Common myeloid progenitor, CD34-positive (primary cell): ENCODE data around the gene KYAT1.

ENCODE experiments used
- CTCF ChIA-PET: fragments of 350-600 bp; sonication (Branson Sonifier 250); formaldehyde crosslinking; loops from one replicate; lab custom pipeline; 2021; ENCODE audit warnings: antibody characterized with exemption; lab: Charles Lee
- POLR2A ChIA-PET: fragments of 350-600 bp; sonication (Branson Sonifier 250); formaldehyde crosslinking; loops from one replicate; lab custom pipeline; 2021; ENCODE audit warnings: antibody characterized with exemption; lab: Charles Lee
- DNase-seq, 3 donors: peaks; one replicate each; pipeline versions ENCODE4 v3.0.0 to v3.0.0-alpha.2; 2013
- H3K27ac ChIP-seq, 2 experiments: 1 replicate in 1 of 2; 2 replicates in 1 of 2; pipeline ENCODE4 v1.7.0; 2013; ENCODE audit warnings: inconsistent platforms in 2 of 2, low read length in 2 of 2, mild to moderate bottlenecking in 2 of 2, low read depth in 1 of 2, moderate library complexity in 1 of 2; ENCODE audit not compliant: severe bottlenecking in 2 of 2, insufficient read depth in 1 of 2, poor library complexity in 1 of 2
- H3K27me3 ChIP-seq, 5 experiments: replicated peaks in 2 of 5; 1 replicate in 3 of 5; 2 replicates in 2 of 5; pipeline versions ENCODE4 v1.6.1 to v1.7.0; 2013; ENCODE audit warnings: low read length in 4 of 5, mild to moderate bottlenecking in 2 of 5, moderate library complexity in 2 of 5, inconsistent platforms in 1 of 5; ENCODE audit not compliant: insufficient read depth in 5 of 5, control insufficient read depth in 4 of 5
- H3K36me3 ChIP-seq, 4 experiments: 1 replicate in 2 of 4; 2 replicates in 2 of 4; pipeline versions ENCODE4 v1.6.1 to v1.7.0; 2013; ENCODE audit warnings: low read length in 3 of 4, control low read depth in 1 of 4, mild to moderate bottlenecking in 1 of 4; ENCODE audit not compliant: control insufficient read depth in 4 of 4, insufficient read depth in 4 of 4
- H3K4me1 ChIP-seq, 4 experiments: 1 replicate in 3 of 4; 2 replicates in 1 of 4; pipeline versions ENCODE4 v1.6.1 to v1.7.1; 2013; ENCODE audit warnings: low read length in 3 of 4, mild to moderate bottlenecking in 3 of 4, control low read depth in 1 of 4, inconsistent platforms in 1 of 4, moderate library complexity in 1 of 4; ENCODE audit not compliant: control insufficient read depth in 4 of 4, insufficient read depth in 4 of 4; ENCODE audit errors: control extremely low read depth in 1 of 4
- H3K4me3 ChIP-seq, 7 experiments: 1 replicate in 4 of 7; 2 replicates in 3 of 7; pipeline versions ENCODE4 v1.5.1 to v1.7.0; 2013; ENCODE audit warnings: mild to moderate bottlenecking in 7 of 7, low read length in 6 of 7, moderate library complexity in 6 of 7, inconsistent platforms in 2 of 7, low read depth in 2 of 7, control low read depth in 1 of 7; ENCODE audit not compliant: insufficient read depth in 4 of 7, control insufficient read depth in 1 of 7; ENCODE audit errors: extremely low read depth in 1 of 7
- H3K9me3 ChIP-seq, 5 experiments: 1 replicate in 4 of 5; 2 replicates in 1 of 5; pipeline versions ENCODE4 v1.6.1 to v1.7.1; 2013; ENCODE audit warnings: low read length in 4 of 5, mild to moderate bottlenecking in 2 of 5, inconsistent platforms in 1 of 5, low read depth in 1 of 5, moderate library complexity in 1 of 5; ENCODE audit not compliant: control insufficient read depth in 4 of 5, insufficient read depth in 2 of 5; ENCODE audit errors: control extremely low read depth in 1 of 5
- WGBS: methylation state at CpG from one replicate; pipeline ENCODE4 v1.1.5; 2013; ENCODE audit not compliant: insufficient coverage; 5-methylcytosine and 5-hydroxymethylcytosine counted together

Gene KYAT1

GRCh38 chr9:128886211-128886891 is 4.6 kb upstream of the KYAT1 start:
- Histone ChIP-seq H3K4me3 (no peak overlapping the region), H3K27ac (no peak overlapping the region), H3K9me3 (no peaks in the 10 kb centered on the region), H3K36me3 (peaks cover 3 to 50% (median 33%) of the 10 kb centered on the region in 4 experiments), H3K27me3 (no peaks in the 10 kb centered on the region), H3K4me1 (peaks cover 0 to 26% (median 20%) of the 10 kb centered on the region in 4 experiments)
- ChIA-PET POLR2A (no interaction called here), CTCF (interaction anchor here (1.1 to 1.8 kb wide), 3 partner anchors 15 to 40 kb away, joined by 3 to 7 read pairs (median 5); no protein-coding TSS in a partner anchor)
- 86% methylated on average over 13 of the region's 13 CpGs for WGBS
- no peak for DNase-seq

GRCh38 chr9:128885798-128886197 is 4.0 kb upstream of the KYAT1 start:
- Histone ChIP-seq H3K36me3 (peaks cover 3 to 48% (median 32%) of the 10 kb centered on the region in 4 experiments), H3K4me1 (peaks cover 0 to 27% (median 21%) of the 10 kb centered on the region in 4 experiments), H3K4me3 (no peak overlapping the region), H3K27me3 (no peaks in the 10 kb centered on the region), H3K27ac (peak overlapping the region in 1 of 2 experiments; percentile 0), H3K9me3 (no peaks in the 10 kb centered on the region)
- DNase-seq, result no peak
- ChIA-PET CTCF (interaction anchor here (1.1 to 1.5 kb wide), 3 partner anchors 10 to 37 kb away, joined by 3 to 5 read pairs (median 3); no protein-coding TSS in a partner anchor), POLR2A (no interaction called here)
- WGBS, result 100% methylated on average over 14 of the region's 15 CpGs

GRCh38 chr9:128885376-128885775 is 3.6 kb upstream of the KYAT1 start:
- no peak for DNase-seq
- no peaks in the 10 kb centered on the region for H3K27me3 ChIP-seq
- POLR2A ChIA-PET, result no interaction called here
- H3K36me3 ChIP-seq, result peaks cover 3 to 45% (median 31%) of the 10 kb centered on the region in 4 experiments
- H3K4me3 ChIP-seq, result no peak overlapping the region
- no peak overlapping the region for H3K27ac ChIP-seq
- CTCF ChIA-PET, result interaction anchor here (1.5 kb wide), 1 partner anchor 10 kb away, joined by 3 read pairs; no protein-coding TSS in a partner anchor
- H3K9me3 ChIP-seq, result no peaks in the 10 kb centered on the region
- 96% methylated on average over 8 of the region's 8 CpGs for WGBS
- peaks cover 0 to 29% (median 22%) of the 10 kb centered on the region in 4 experiments for H3K4me1 ChIP-seq

GRCh38 chr9:128884164-128884563 is 2.4 kb upstream of the KYAT1 start:
- CTCF ChIA-PET, result interaction anchor here (1.5 kb wide), 1 partner anchor 11 kb away, joined by 3 read pairs; no protein-coding TSS in a partner anchor
- Histone ChIP-seq H3K4me3 (no peak overlapping the region), H3K4me1 (peaks cover 0 to 32% (median 23%) of the 10 kb centered on the region in 4 experiments), H3K9me3 (no peaks in the 10 kb centered on the region), H3K36me3 (peaks cover 3 to 40% (median 26%) of the 10 kb centered on the region in 4 experiments), H3K27ac (no peak overlapping the region), H3K27me3 (no peaks in the 10 kb centered on the region)
- no peak for DNase-seq
- POLR2A ChIA-PET, result no interaction called here
- 80% methylated on average over 2 of the region's 2 CpGs for WGBS

- DNase-seq, result peak in 2 of 3 donors; percentile 22 to 34
- CTCF ChIA-PET, result interaction anchor here (1.0 to 1.2 kb wide), 2 partner anchors 17 to 27 kb away, joined by 3 to 4 read pairs; no protein-coding TSS in a partner anchor
- H3K9me3 ChIP-seq, result no peaks in the 10 kb centered on the region
- no peaks in the 10 kb centered on the region for H3K27me3 ChIP-seq
- POLR2A ChIA-PET, result interaction anchor here (0.6 to 1.1 kb wide), 2 partner anchors 10 to 190 kb away, joined by 3 read pairs; no protein-coding TSS in a partner anchor
- H3K4me3 ChIP-seq, result peak overlapping the region; percentile 86 to 99 (median 94)
- H3K27ac ChIP-seq, result peak overlapping the region; percentile 77 to 94
- WGBS, result 0% methylated on average over 11 of the region's 19 CpGs
- peaks cover 3 to 28% (median 15%) of the 10 kb centered on the region in 4 experiments for H3K36me3 ChIP-seq
- H3K4me1 ChIP-seq, result peaks cover 0 to 32% (median 22%) of the 10 kb centered on the region in 4 experiments
These were observed 1.2 kb upstream of the KYAT1 start for GRCh38 chr9:128882677-128883603.

GRCh38 chr9:128877852-128878251 is 3.9 kb downstream of the KYAT1 start:
- ChIA-PET POLR2A (interaction anchor here (0.6 to 1.2 kb wide), 2 partner anchors 10 to 96 kb away, joined by 3 to 6 read pairs; no protein-coding TSS in a partner anchor), CTCF (interaction anchor here (0.9 to 7.6 kb wide), 11 partner anchors 13 to 59 kb away, joined by 3 to 90 read pairs (median 5); no protein-coding TSS in a partner anchor)
- Histone ChIP-seq H3K9me3 (no peaks in the 10 kb centered on the region), H3K27ac (no peak overlapping the region), H3K4me1 (peaks cover 0 to 26% (median 8%) of the 10 kb centered on the region in 4 experiments), H3K4me3 (no peak overlapping the region), H3K27me3 (no peaks in the 10 kb centered on the region), H3K36me3 (no peaks in the 10 kb centered on the region)
- 38% methylated on average over 3 of the region's 5 CpGs for WGBS
- peak; percentile 82 to 91 (median 90) for DNase-seq
